Measurements from ENCODE around the gene ADAMTS2. TPM values are rescaled to one million over a fixed set of nuclear protein-coding genes. Genes with fewer than 3 reads are reported as not detected.

Gene ADAMTS2
- total and polyA plus RNA-seq, 12 donors, result 4.3 to 70.3 (median 22.4) TPM

- intact Hi-C loops (cut with DNase I), result no loop called here
- peak overlapping the region in 1 of 5 donors; percentile 52 for H3K27ac ChIP-seq
Measured at GRCh38 chr5:179259731-179260323, 85.4 kb downstream of the ADAMTS2 start.

GRCh38 chr5:179258922-179259730 is 86.1 kb downstream of the ADAMTS2 start:
- WGBS, 4 donors, result 76 to 83% (median 81%) methylated on average over 14 to 26 of the region's 26 CpGs
- Histone ChIP-seq H3K36me3 (replicated peaks in 1 of 2) (no peaks in the 10 kb centered on the region), H3K27ac (peak overlapping the region in 1 of 5 donors; percentile 74), H3K4me1 (replicated peaks in 1 of 2) (no peaks in the 10 kb centered on the region), H3K9me3 (replicated peaks in 1 of 3) (no peaks in the 10 kb centered on the region), H3K27me3 (no peaks in the 10 kb centered on the region), H3K4me3 (no peak overlapping the region)
- DNase-seq, result peak in 4 of 7 donors; percentile 7 to 53 (median 18)
- no peak for TF ChIP-seq CTCF (IDR thresholded peaks at IDR 0.05)
- TF ChIP-seq POLR2A (IDR thresholded peaks at IDR 0.05), result no peak
- intact Hi-C loops (cut with DNase I), result no loop called here

More at GRCh38 chr5:179259731-179260323, 85.4 kb downstream of the ADAMTS2 start:
- Histone ChIP-seq H3K36me3 (replicated peaks in 1 of 2) (no peaks in the 10 kb centered on the region), H3K27me3 (no peaks in the 10 kb centered on the region), H3K4me3 (no peak overlapping the region), H3K4me1 (replicated peaks in 1 of 2) (no peaks in the 10 kb centered on the region), H3K9me3 (replicated peaks in 1 of 3) (no peaks in the 10 kb centered on the region)
- 84 to 91% (median 86%) methylated on average over 13 of the region's 13 CpGs for WGBS, 4 donors
- peak in 4 of 7 donors; percentile 5 to 35 (median 7) for DNase-seq
- TF ChIP-seq POLR2A (IDR thresholded peaks at IDR 0.05), result no peak

- no peaks in the 10 kb centered on the region for H3K36me3 ChIP-seq (replicated peaks in 1 of 2)
- H3K9me3 ChIP-seq (replicated peaks in 1 of 3), result no peaks in the 10 kb centered on the region
- no peaks in the 10 kb centered on the region for H3K27me3 ChIP-seq
- no peak overlapping the region for H3K4me3 ChIP-seq
- peak overlapping the region in 1 of 5 donors; percentile 74 for H3K27ac ChIP-seq
- intact Hi-C loops (cut with DNase I), result no loop called here
- peak in 4 of 7 donors; percentile 5 to 27 (median 14) for DNase-seq
- TF ChIP-seq POLR2A (IDR thresholded peaks at IDR 0.05) (no peak), CTCF (IDR thresholded peaks at IDR 0.05) (no peak)
- 69 to 77% (median 74%) methylated on average over 4 to 23 of the region's 23 CpGs for WGBS, 4 donors
- no peaks in the 10 kb centered on the region for H3K4me1 ChIP-seq (replicated peaks in 1 of 2)
Measured at GRCh38 chr5:179258001-179258921, 87.0 kb downstream of the ADAMTS2 start.

- Histone ChIP-seq H3K36me3 (replicated peaks in 1 of 2) (no peaks in the 10 kb centered on the region), H3K4me1 (replicated peaks in 1 of 2) (no peaks in the 10 kb centered on the region), H3K27me3 (no peaks in the 10 kb centered on the region), H3K27ac (peak overlapping the region in 1 of 5 donors; percentile 74), H3K4me3 (no peak overlapping the region), H3K9me3 (replicated peaks in 1 of 3) (no peaks in the 10 kb centered on the region)
- DNase-seq, result peak in 3 of 7 donors; percentile 8 to 50 (median 27)
- intact Hi-C loops (cut with DNase I), result no loop called here
- TF ChIP-seq POLR2A (IDR thresholded peaks at IDR 0.05), result no peak
- 59 to 75% (median 72%) methylated on average over 8 to 29 of the region's 29 CpGs for WGBS, 4 donors
Measured at GRCh38 chr5:179257176-179257682, 88.0 kb downstream of the ADAMTS2 start.
